ENCODE data around the gene ZNF407. TPM values are rescaled to one million over a fixed set of nuclear protein-coding genes. Genes with fewer than 3 reads are reported as not detected.

ZNF407 gene
- total RNA-seq, 1 donor from 2014 or later = 15.1 TPM

- no peak overlapping the region for H3K4me3 ChIP-seq (ENCODE audit: low read length in 3 of 3)
- no peaks in the 10 kb centered on the region for H3K4me1 ChIP-seq (ENCODE audit: control insufficient read depth in 3 of 3, insufficient read depth in 3 of 3, low read length in 3 of 3)
- no peaks in the 10 kb centered on the region for H3K27me3 ChIP-seq (ENCODE audit: control insufficient read depth in 3 of 3, insufficient read depth in 3 of 3, low read length in 3 of 3)
- H3K9me3 ChIP-seq (ENCODE audit: control insufficient read depth in 3 of 3, low read length in 3 of 3) = no peaks in the 10 kb centered on the region
- no peak overlapping the region for H3K27ac ChIP-seq (ENCODE audit: low read depth, low read length)
- H3K9ac ChIP-seq (ENCODE audit: low read depth in 1 of 3, low read length in 3 of 3) = no peak overlapping the region
- H3K36me3 ChIP-seq (ENCODE audit: control insufficient read depth in 3 of 3, insufficient read depth in 3 of 3, low read length in 3 of 3) = no peaks in the 10 kb centered on the region
These were observed 161.3 kb downstream of the ZNF407 start for GRCh38 chr18:74758995-74759394.

GRCh38 chr18:74760026-74760425 lies 162.4 kb downstream of the ZNF407 start:
- Histone ChIP-seq H3K4me3 (ENCODE audit: low read length in 3 of 3) (no peak overlapping the region), H3K4me1 (ENCODE audit: control insufficient read depth in 3 of 3, insufficient read depth in 3 of 3, low read length in 3 of 3) (no peaks in the 10 kb centered on the region), H3K36me3 (ENCODE audit: control insufficient read depth in 3 of 3, insufficient read depth in 3 of 3, low read length in 3 of 3) (no peaks in the 10 kb centered on the region), H3K9me3 (ENCODE audit: control insufficient read depth in 3 of 3, low read length in 3 of 3) (no peaks in the 10 kb centered on the region), H3K27me3 (ENCODE audit: control insufficient read depth in 3 of 3, insufficient read depth in 3 of 3, low read length in 3 of 3) (no peaks in the 10 kb centered on the region), H3K9ac (ENCODE audit: low read depth in 1 of 3, low read length in 3 of 3) (no peak overlapping the region), H3K27ac (ENCODE audit: low read depth, low read length) (no peak overlapping the region)

- H3K27ac ChIP-seq (ENCODE audit: low read depth, low read length) = no peak overlapping the region
- H3K36me3 ChIP-seq (ENCODE audit: control insufficient read depth in 3 of 3, insufficient read depth in 3 of 3, low read length in 3 of 3) = no peaks in the 10 kb centered on the region
- H3K4me3 ChIP-seq (ENCODE audit: low read length in 3 of 3) = no peak overlapping the region
- H3K9ac ChIP-seq (ENCODE audit: low read depth in 1 of 3, low read length in 3 of 3) = no peak overlapping the region
- H3K4me1 ChIP-seq (ENCODE audit: control insufficient read depth in 3 of 3, insufficient read depth in 3 of 3, low read length in 3 of 3) = no peaks in the 10 kb centered on the region
- H3K9me3 ChIP-seq (ENCODE audit: control insufficient read depth in 3 of 3, low read length in 3 of 3) = no peaks in the 10 kb centered on the region
- H3K27me3 ChIP-seq (ENCODE audit: control insufficient read depth in 3 of 3, insufficient read depth in 3 of 3, low read length in 3 of 3) = no peaks in the 10 kb centered on the region
These were observed 162.8 kb downstream of the ZNF407 start for GRCh38 chr18:74760436-74760835.

- H3K9ac ChIP-seq (ENCODE audit: low read depth in 1 of 3, low read length in 3 of 3) = no peak overlapping the region
- no peaks in the 10 kb centered on the region for H3K27me3 ChIP-seq (ENCODE audit: control insufficient read depth in 3 of 3, insufficient read depth in 3 of 3, low read length in 3 of 3)
- no peaks in the 10 kb centered on the region for H3K4me1 ChIP-seq (ENCODE audit: control insufficient read depth in 3 of 3, insufficient read depth in 3 of 3, low read length in 3 of 3)
- no peak overlapping the region for H3K27ac ChIP-seq (ENCODE audit: low read depth, low read length)
- H3K9me3 ChIP-seq (ENCODE audit: control insufficient read depth in 3 of 3, low read length in 3 of 3) = no peaks in the 10 kb centered on the region
- H3K4me3 ChIP-seq (ENCODE audit: low read length in 3 of 3) = no peak overlapping the region
- no peaks in the 10 kb centered on the region for H3K36me3 ChIP-seq (ENCODE audit: control insufficient read depth in 3 of 3, insufficient read depth in 3 of 3, low read length in 3 of 3)
These were observed 168.6 kb downstream of the ZNF407 start for GRCh38 chr18:74766251-74766650.

- Histone ChIP-seq H3K27me3 (ENCODE audit: control insufficient read depth in 3 of 3, insufficient read depth in 3 of 3, low read length in 3 of 3) (no peaks in the 10 kb centered on the region), H3K27ac (ENCODE audit: low read depth, low read length) (no peak overlapping the region), H3K9me3 (ENCODE audit: control insufficient read depth in 3 of 3, low read length in 3 of 3) (no peaks in the 10 kb centered on the region), H3K4me3 (ENCODE audit: low read length in 3 of 3) (no peak overlapping the region), H3K9ac (ENCODE audit: low read depth in 1 of 3, low read length in 3 of 3) (no peak overlapping the region), H3K4me1 (ENCODE audit: control insufficient read depth in 3 of 3, insufficient read depth in 3 of 3, low read length in 3 of 3) (no peaks in the 10 kb centered on the region), H3K36me3 (ENCODE audit: control insufficient read depth in 3 of 3, insufficient read depth in 3 of 3, low read length in 3 of 3) (no peaks in the 10 kb centered on the region)
These were observed 170.4 kb downstream of the ZNF407 start for GRCh38 chr18:74768096-74768495.

GRCh38 chr18:74773171-74773624 lies 175.5 kb downstream of the ZNF407 start:
- Histone ChIP-seq H3K4me1 (ENCODE audit: control insufficient read depth in 3 of 3, insufficient read depth in 3 of 3, low read length in 3 of 3) (no peaks in the 10 kb centered on the region), H3K27ac (ENCODE audit: low read depth, low read length) (no peak overlapping the region), H3K36me3 (ENCODE audit: control insufficient read depth in 3 of 3, insufficient read depth in 3 of 3, low read length in 3 of 3) (no peaks in the 10 kb centered on the region), H3K4me3 (ENCODE audit: low read length in 3 of 3) (no peak overlapping the region), H3K27me3 (ENCODE audit: control insufficient read depth in 3 of 3, insufficient read depth in 3 of 3, low read length in 3 of 3) (no peaks in the 10 kb centered on the region), H3K9me3 (ENCODE audit: control insufficient read depth in 3 of 3, low read length in 3 of 3) (no peaks in the 10 kb centered on the region), H3K9ac (ENCODE audit: low read depth in 1 of 3, low read length in 3 of 3) (no peak overlapping the region)

- Histone ChIP-seq H3K4me3 (ENCODE audit: low read length in 3 of 3) (no peak overlapping the region), H3K27me3 (ENCODE audit: control insufficient read depth in 3 of 3, insufficient read depth in 3 of 3, low read length in 3 of 3) (no peaks in the 10 kb centered on the region), H3K4me1 (ENCODE audit: control insufficient read depth in 3 of 3, insufficient read depth in 3 of 3, low read length in 3 of 3) (no peaks in the 10 kb centered on the region), H3K9me3 (ENCODE audit: control insufficient read depth in 3 of 3, low read length in 3 of 3) (no peaks in the 10 kb centered on the region), H3K27ac (ENCODE audit: low read depth, low read length) (no peak overlapping the region), H3K9ac (ENCODE audit: low read depth in 1 of 3, low read length in 3 of 3) (no peak overlapping the region), H3K36me3 (ENCODE audit: control insufficient read depth in 3 of 3, insufficient read depth in 3 of 3, low read length in 3 of 3) (no peaks in the 10 kb centered on the region)
These were observed 176.8 kb downstream of the ZNF407 start for GRCh38 chr18:74774486-74774885.

GRCh38 chr18:74775239-74775638 lies 177.6 kb downstream of the ZNF407 start:
- Histone ChIP-seq H3K27me3 (ENCODE audit: control insufficient read depth in 3 of 3, insufficient read depth in 3 of 3, low read length in 3 of 3) (no peaks in the 10 kb centered on the region), H3K9me3 (ENCODE audit: control insufficient read depth in 3 of 3, low read length in 3 of 3) (no peaks in the 10 kb centered on the region), H3K9ac (ENCODE audit: low read depth in 1 of 3, low read length in 3 of 3) (no peak overlapping the region), H3K36me3 (ENCODE audit: control insufficient read depth in 3 of 3, insufficient read depth in 3 of 3, low read length in 3 of 3) (no peaks in the 10 kb centered on the region), H3K27ac (ENCODE audit: low read depth, low read length) (no peak overlapping the region), H3K4me1 (ENCODE audit: control insufficient read depth in 3 of 3, insufficient read depth in 3 of 3, low read length in 3 of 3) (no peaks in the 10 kb centered on the region), H3K4me3 (ENCODE audit: low read length in 3 of 3) (no peak overlapping the region)

GRCh38 chr18:74778191-74778847 lies 180.6 kb downstream of the ZNF407 start:
- Histone ChIP-seq H3K27ac (ENCODE audit: low read depth, low read length) (no peak overlapping the region), H3K9me3 (ENCODE audit: control insufficient read depth in 3 of 3, low read length in 3 of 3) (no peaks in the 10 kb centered on the region), H3K36me3 (ENCODE audit: control insufficient read depth in 3 of 3, insufficient read depth in 3 of 3, low read length in 3 of 3) (no peaks in the 10 kb centered on the region), H3K27me3 (ENCODE audit: control insufficient read depth in 3 of 3, insufficient read depth in 3 of 3, low read length in 3 of 3) (no peaks in the 10 kb centered on the region), H3K4me3 (ENCODE audit: low read length in 3 of 3) (no peak overlapping the region), H3K4me1 (ENCODE audit: control insufficient read depth in 3 of 3, insufficient read depth in 3 of 3, low read length in 3 of 3) (no peaks in the 10 kb centered on the region), H3K9ac (ENCODE audit: low read depth in 1 of 3, low read length in 3 of 3) (no peak overlapping the region)

- H3K4me1 ChIP-seq (ENCODE audit: control insufficient read depth in 3 of 3, insufficient read depth in 3 of 3, low read length in 3 of 3) = no peaks in the 10 kb centered on the region
- H3K36me3 ChIP-seq (ENCODE audit: control insufficient read depth in 3 of 3, insufficient read depth in 3 of 3, low read length in 3 of 3) = peaks cover 0 to 3% (median 0%) of the 10 kb centered on the region in 3 donors
- H3K27ac ChIP-seq (ENCODE audit: low read depth, low read length) = no peak overlapping the region
- no peak overlapping the region for H3K9ac ChIP-seq (ENCODE audit: low read depth in 1 of 3, low read length in 3 of 3)
- no peak overlapping the region for H3K4me3 ChIP-seq (ENCODE audit: low read length in 3 of 3)
- no peaks in the 10 kb centered on the region for H3K27me3 ChIP-seq (ENCODE audit: control insufficient read depth in 3 of 3, insufficient read depth in 3 of 3, low read length in 3 of 3)
- no peaks in the 10 kb centered on the region for H3K9me3 ChIP-seq (ENCODE audit: control insufficient read depth in 3 of 3, low read length in 3 of 3)
These were observed 187.1 kb downstream of the ZNF407 start for GRCh38 chr18:74784752-74785151.

All from skeletal muscle tissue (tissue), 4 donors.